ENCODE data around the gene HOXA11. TPM values are rescaled to one million over a fixed set of nuclear protein-coding genes. Genes with fewer than 3 reads are reported as not detected.

The HOXA11 gene
- polyA plus RNA-seq, 4 donors = 35.0 to 41.3 (median 39.7) TPM

GRCh38 chr7:27138985-27139333 lies 46.1 kb downstream of the HOXA11 start:
- DNase-seq (ENCODE audit: low read depth in 4 of 4, low spot score in 3 of 4) = no peak

- no peak for DNase-seq (ENCODE audit: low read depth in 4 of 4, low spot score in 3 of 4)
These were observed 46.6 kb downstream of the HOXA11 start for GRCh38 chr7:27138472-27138871.

GRCh38 chr7:27137640-27138315 lies 47.3 kb downstream of the HOXA11 start:
- DNase-seq (ENCODE audit: low read depth in 4 of 4, low spot score in 3 of 4) = no peak

GRCh38 chr7:27134392-27134791 lies 50.6 kb downstream of the HOXA11 start:
- no peak for DNase-seq (ENCODE audit: low read depth in 4 of 4, low spot score in 3 of 4)

GRCh38 chr7:27133409-27134231 lies 51.4 kb downstream of the HOXA11 start:
- no peak for DNase-seq (ENCODE audit: low read depth in 4 of 4, low spot score in 3 of 4)

- DNase-seq (ENCODE audit: low read depth in 4 of 4, low spot score in 3 of 4) = no peak
These were observed 52.1 kb downstream of the HOXA11 start for GRCh38 chr7:27132978-27133377.

- no peak for DNase-seq (ENCODE audit: low read depth in 4 of 4, low spot score in 3 of 4)
These were observed 52.8 kb downstream of the HOXA11 start for GRCh38 chr7:27132214-27132613.

GRCh38 chr7:27131390-27131819 lies 53.6 kb downstream of the HOXA11 start:
- DNase-seq (ENCODE audit: low read depth in 4 of 4, low spot score in 3 of 4) = no peak

Other genes with a start within 250 kb of the HOXA11 start
- 1 to 10 TPM; 2.3 to 3.6 (median 2.5) TPM for gene HOXA1, start 89.2 kb downstream of the HOXA11 start, polyA plus RNA-seq (ENCODE audit: insufficient read length in 4 of 4)
- gene HOXA2, start 82.5 kb downstream of the HOXA11 start, polyA plus RNA-seq (ENCODE audit: insufficient read length in 4 of 4) = 10 to 100 TPM in 1 of 4 donors, 1 to 10 TPM in 3; 8.2 to 10.1 (median 9.5) TPM
- 10 to 100 TPM; 20.4 to 24.3 (median 23.3) TPM for gene HOXA4, start 54.5 kb downstream of the HOXA11 start, polyA plus RNA-seq (ENCODE audit: insufficient read length in 4 of 4)
- 10 to 100 TPM; 71.9 to 83.8 (median 78.1) TPM for gene HOXA5, start 41.6 kb downstream of the HOXA11 start, polyA plus RNA-seq (ENCODE audit: insufficient read length in 4 of 4)
- gene HOXA6, start 37.5 kb downstream of the HOXA11 start, polyA plus RNA-seq (ENCODE audit: insufficient read length in 4 of 4) = 10 to 100 TPM; 24.3 to 43.2 (median 29.4) TPM
- 10 to 100 TPM; 32.6 to 44.4 (median 39.4) TPM for gene HOXA3, start 32.6 kb downstream of the HOXA11 start, polyA plus RNA-seq (ENCODE audit: insufficient read length in 4 of 4)
- 10 to 100 TPM; 28.8 to 32.1 (median 31.2) TPM for gene HOXA7, start 28.6 kb downstream of the HOXA11 start, polyA plus RNA-seq (ENCODE audit: insufficient read length in 4 of 4)
- 100 to 1,000 TPM in 3 of 4 donors, 10 to 100 TPM in 1; 92.9 to 122 (median 115) TPM for gene HOXA9, start 19.7 kb downstream of the HOXA11 start, polyA plus RNA-seq (ENCODE audit: insufficient read length in 4 of 4)
- 100 to 1,000 TPM; 144 to 166 (median 157) TPM for gene HOXA10, start 10.9 kb downstream of the HOXA11 start, polyA plus RNA-seq (ENCODE audit: insufficient read length in 4 of 4)
- under 1 TPM in 2 of 4 donors, not detected in 2; 0.01 to 0.06 TPM for gene HOXA13, start 14.9 kb upstream of the HOXA11 start, polyA plus RNA-seq (ENCODE audit: insufficient read length in 4 of 4)
- gene EVX1, start 57.6 kb upstream of the HOXA11 start, polyA plus RNA-seq (ENCODE audit: insufficient read length in 4 of 4) = under 1 TPM in 2 of 4 donors, not detected in 2; 0.12 to 0.23 TPM

Data from right renal pelvis (tissue), 4 donors.